SH-SY5Y (cell line): ENCODE results near the gene APLP2.

Experiments used
- GATA2 ChIP-seq: IDR thresholded peaks from 2 replicates; pipeline ENCODE4 v1.6.1; 2011; ENCODE audit warnings: mild to moderate bottlenecking, low read depth, low read length
- GATA3 ChIP-seq: IDR thresholded peaks from 2 replicates; pipeline ENCODE4 v1.6.1; 2011; ENCODE audit warnings: low read depth, mild to moderate bottlenecking, low read length, moderate library complexity

Gene APLP2

GRCh38 chr11:130096042-130096441 is 26.3 kb downstream of the APLP2 start:
- no peak for TF ChIP-seq GATA2
- TF ChIP-seq GATA3, result no peak

GRCh38 chr11:130096823-130097222 is 27.1 kb downstream of the APLP2 start:
- TF ChIP-seq GATA2 (no peak), GATA3 (no peak)

GRCh38 chr11:130097285-130097684 is 27.6 kb downstream of the APLP2 start:
- TF ChIP-seq GATA2, result no peak
- TF ChIP-seq GATA3, result no peak

DNA sequence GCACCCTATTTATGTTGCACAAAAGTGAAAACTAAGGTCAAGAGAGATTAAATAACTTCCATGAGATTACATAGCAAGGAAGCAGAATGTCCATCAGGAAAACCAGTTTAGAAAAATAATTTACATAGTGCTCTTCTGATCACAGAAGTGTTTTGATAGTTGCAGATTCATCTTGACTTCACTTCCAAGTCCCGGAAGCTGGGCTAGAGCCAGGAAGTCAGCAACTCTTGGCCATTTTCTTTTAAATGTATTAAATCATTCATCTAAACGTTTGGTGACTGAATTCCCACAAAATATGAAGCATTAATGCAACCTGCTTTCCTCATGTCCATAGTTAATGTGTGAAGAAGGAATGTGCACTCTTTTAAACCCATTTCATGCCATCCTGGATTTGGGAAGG is 29.7 kb downstream of the APLP2 start:
- TF ChIP-seq GATA2 (no peak), GATA3 (no peak)

- TF ChIP-seq GATA2, result no peak
- no peak for TF ChIP-seq GATA3
Observed at GRCh38 chr11:130100381-130101095, 30.8 kb downstream of the APLP2 start.

DNA sequence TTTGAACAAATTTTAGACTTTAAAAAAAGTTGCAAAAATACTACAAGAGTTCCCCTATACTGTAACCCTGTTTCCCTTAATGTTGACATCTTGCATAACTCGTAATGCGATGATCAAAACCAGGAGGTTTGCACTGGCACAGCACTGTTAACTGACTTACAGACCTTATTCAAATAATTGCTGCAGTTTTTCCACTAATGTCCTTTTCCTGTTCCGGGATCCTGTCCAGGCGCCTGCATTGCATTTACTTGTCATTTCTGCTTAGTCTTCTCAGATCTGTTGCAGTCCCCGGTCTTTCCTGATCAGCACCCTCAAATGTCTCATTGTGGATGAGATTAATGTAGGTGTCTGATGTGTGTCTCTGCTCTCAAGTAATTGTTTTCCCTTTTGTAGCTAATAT is 32.0 kb downstream of the APLP2 start:
- TF ChIP-seq GATA3 (no peak), GATA2 (no peak)

DNA sequence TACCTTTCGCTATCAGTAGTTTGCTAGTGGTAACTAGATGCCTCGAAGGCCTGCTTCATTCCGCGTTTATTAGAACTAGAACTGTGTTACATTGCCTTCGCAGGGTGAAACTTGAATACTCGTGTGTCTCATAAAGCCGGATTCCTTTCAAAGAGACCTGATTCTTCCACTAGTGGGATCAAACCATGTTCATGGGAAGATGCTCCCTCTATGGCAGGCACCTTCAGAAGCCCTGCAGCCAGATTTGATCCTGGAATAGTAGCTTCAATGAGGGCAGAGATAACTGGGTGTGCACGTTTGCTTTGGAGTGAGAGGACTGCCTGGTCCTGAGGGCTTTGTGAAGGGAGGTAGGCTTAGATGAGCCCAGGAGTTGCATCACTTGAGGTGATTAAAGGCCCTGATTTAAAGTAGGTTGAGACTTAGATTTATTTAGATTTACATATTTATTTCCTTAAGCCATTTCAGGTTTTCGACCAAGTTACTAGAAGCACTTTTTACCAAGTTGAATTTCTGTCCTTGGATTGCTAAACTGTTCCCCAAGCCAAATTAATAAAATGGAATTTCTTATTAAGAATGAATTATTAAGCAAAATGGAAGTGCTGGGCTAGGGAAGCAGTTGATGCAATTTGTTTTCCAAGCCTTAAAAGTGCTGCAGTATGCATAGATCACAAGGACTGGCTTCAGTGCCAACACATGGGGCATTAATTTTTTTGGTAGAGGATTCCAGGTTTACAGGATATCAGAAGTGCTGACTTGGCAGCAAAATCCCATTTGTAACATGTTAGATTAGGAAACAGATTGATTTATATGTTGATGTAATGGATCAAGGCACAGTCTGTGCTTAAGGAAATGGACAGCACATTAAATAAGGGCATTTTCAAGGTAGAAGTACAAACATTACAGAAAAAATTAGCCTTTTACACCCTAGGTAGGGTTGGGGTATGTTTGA is 32.9 kb downstream of the APLP2 start:
- no peak for TF ChIP-seq GATA3
- TF ChIP-seq GATA2, result no peak

- no peak for TF ChIP-seq GATA3
- TF ChIP-seq GATA2, result no peak
Observed at GRCh38 chr11:130103296-130103814, 33.7 kb downstream of the APLP2 start.

GRCh38 chr11:130106381-130106780 is 36.7 kb downstream of the APLP2 start:
- TF ChIP-seq GATA2 (no peak), GATA3 (no peak)

DNA sequence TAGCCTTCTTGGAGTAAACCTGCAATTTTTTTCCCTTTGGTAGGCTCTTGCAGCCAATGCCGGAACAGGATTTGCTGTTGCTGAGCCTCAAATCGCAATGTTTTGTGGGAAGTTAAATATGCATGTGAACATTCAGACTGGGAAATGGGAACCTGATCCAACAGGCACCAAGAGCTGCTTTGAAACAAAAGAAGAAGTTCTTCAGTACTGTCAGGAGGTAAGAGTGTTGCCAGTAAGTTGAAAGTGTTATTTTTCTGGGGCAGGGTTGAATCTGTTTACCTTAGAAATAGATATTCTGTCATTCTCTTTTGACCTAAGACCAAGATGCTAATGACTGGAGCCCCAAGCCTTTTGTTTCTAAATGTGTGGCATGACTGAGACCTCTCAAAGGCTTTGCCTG is 39.7 kb downstream of the APLP2 start:
- TF ChIP-seq GATA3 (no peak), GATA2 (no peak)

DNA sequence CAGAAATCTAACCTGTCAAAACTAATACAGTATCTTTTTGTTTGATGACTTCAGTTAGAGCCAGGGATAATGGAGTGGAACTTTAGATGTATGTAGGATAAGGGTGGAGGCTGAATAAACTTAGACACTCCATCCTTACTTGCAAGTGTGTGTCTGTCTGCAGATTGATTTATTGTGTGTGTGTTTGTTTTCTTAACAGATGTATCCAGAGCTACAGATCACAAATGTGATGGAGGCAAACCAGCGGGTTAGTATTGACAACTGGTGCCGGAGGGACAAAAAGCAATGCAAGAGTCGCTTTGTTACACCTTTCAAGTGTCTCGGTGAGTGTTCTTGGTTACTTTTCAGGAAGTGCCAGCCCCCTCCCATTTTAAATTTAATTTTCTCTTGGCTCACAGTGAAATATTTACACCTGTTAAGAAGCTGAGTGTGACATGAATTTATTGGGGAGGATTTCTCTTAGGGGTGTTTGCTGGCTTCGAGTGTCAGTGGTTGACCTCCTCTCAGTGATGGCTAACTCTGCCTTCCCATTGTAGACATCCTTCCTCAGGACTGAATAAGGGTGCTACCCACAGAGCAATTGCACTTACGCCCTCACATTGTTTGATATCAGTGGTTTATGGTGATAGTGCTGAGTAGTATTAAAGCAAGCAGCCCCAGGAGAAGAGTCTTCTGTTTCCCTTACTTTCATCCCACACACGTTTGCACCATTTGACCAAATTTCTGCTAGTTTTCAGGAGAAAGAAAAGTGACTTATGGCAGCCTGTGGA is 40.8 kb downstream of the APLP2 start:
- TF ChIP-seq GATA2 (no peak), GATA3 (no peak)

- TF ChIP-seq GATA3, result no peak
- TF ChIP-seq GATA2, result no peak
Observed at GRCh38 chr11:130112071-130112830, 42.6 kb downstream of the APLP2 start.

- TF ChIP-seq GATA2 (no peak), GATA3 (no peak)
Observed at GRCh38 chr11:130114281-130114680, 44.6 kb downstream of the APLP2 start.

GRCh38 chr11:130114726-130115125 is 45.0 kb downstream of the APLP2 start:
- no peak for TF ChIP-seq GATA2
- TF ChIP-seq GATA3, result no peak
